ENCODE results near the gene LGALSL. TPM values are rescaled to one million over a fixed set of nuclear protein-coding genes. Genes with fewer than 3 reads are reported as not detected.

LGALSL gene
- total RNA-seq, 1 experiment from 2014 or later: 23.8 TPM

DNA sequence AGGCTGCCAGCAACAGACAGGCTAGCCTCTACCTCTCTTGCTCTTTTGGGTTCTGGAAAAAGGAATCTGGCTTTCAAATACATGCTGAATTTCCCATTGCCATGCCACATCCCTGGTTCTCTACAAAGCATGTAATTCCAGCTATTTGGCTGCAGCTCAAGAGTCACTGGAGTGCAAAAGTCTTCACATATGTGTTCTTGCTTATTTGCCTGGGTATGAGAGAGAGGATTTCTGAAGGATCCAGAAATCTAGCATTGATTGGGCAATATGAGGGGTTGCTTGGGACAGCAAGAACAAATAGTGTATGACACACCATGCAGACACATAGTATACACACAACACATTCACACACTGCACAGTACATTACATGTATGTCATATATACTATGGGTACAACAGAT lies 30.7 kb upstream of the LGALSL start:
- Histone ChIP-seq H3K9me3 (ENCODE audit: control insufficient read depth, low read depth, low read length) (no peaks in the 10 kb centered on the region), H3K14ac (ENCODE audit: insufficient read depth, low read length) (no peak overlapping the region), H3K23me2 (ENCODE audit: insufficient read length, low read depth, low read length, poor library complexity, severe bottlenecking) (no peaks in the 10 kb centered on the region), H3K56ac (ENCODE audit: insufficient read length, low read depth, low read length) (no peak overlapping the region), H3K27me3 (ENCODE audit: insufficient read depth, low read length) (no peaks in the 10 kb centered on the region), H2BK5ac (ENCODE audit: insufficient read length, low read length) (no peak overlapping the region), H2BK120ac (ENCODE audit: low read depth, low read length, poor library complexity, severe bottlenecking) (no peak overlapping the region), H4K20me1 (ENCODE audit: control insufficient read depth, insufficient read depth, insufficient read length) (no peaks in the 10 kb centered on the region), H3K23ac (ENCODE audit: insufficient read length, low read depth, low read length) (no peak overlapping the region), H3K4ac (ENCODE audit: low read depth, low read length) (no peak overlapping the region), H4K5ac (ENCODE audit: insufficient read length, low read depth, low read length) (no peak overlapping the region), H2AFZ (ENCODE audit: low read length) (no peak overlapping the region), H3K4me2 (ENCODE audit: insufficient read depth, insufficient read length, low read length) (no peak overlapping the region), H3K79me1 (ENCODE audit: insufficient read depth, low read depth, low read length, poor library complexity, severe bottlenecking) (no peaks in the 10 kb centered on the region), H3K4me1 (ENCODE audit: insufficient read depth, low read length) (no peaks in the 10 kb centered on the region), H3K27ac (ENCODE audit: insufficient read length, low read depth, low read length) (no peak overlapping the region), H2BK20ac (ENCODE audit: low read depth, low read length, poor library complexity, severe bottlenecking) (no peak overlapping the region), H4K8ac (replicated peaks; ENCODE audit: insufficient read length, low read depth, low read length) (no peak overlapping the region), H3T11ph (ENCODE audit: low read length) (no peak overlapping the region), H2AK5ac (ENCODE audit: insufficient read length, low read length) (no peak overlapping the region), H3K9ac (ENCODE audit: extremely low read depth, insufficient read length, low read length) (no peak overlapping the region), H3K79me2 (ENCODE audit: insufficient read depth, low read length) (no peaks in the 10 kb centered on the region), H2BK15ac (ENCODE audit: low read depth, low read length) (no peak overlapping the region), H3K18ac (ENCODE audit: insufficient read length, low read depth, low read length) (no peak overlapping the region), H4K91ac (ENCODE audit: insufficient read length, low read depth, low read length) (no peak overlapping the region), H2BK12ac (ENCODE audit: insufficient read length, low read depth, low read length) (no peak overlapping the region)
- H3K9me3 Mint-ChIP-seq: no peaks in the 10 kb centered on the region
- no peaks in the 10 kb centered on the region; a peak in 1 of 7 replicates for H3K36me3 Mint-ChIP-seq (ENCODE audit: insufficient read depth in 1 of 3, low read depth in 3 of 3)
- H3K4me1 Mint-ChIP-seq: peaks cover 0 to 4% of the 10 kb centered on the region in 2 experiments; a peak in 1 of 4 replicates
- DNase-seq: no peak
- H3K27me3 Mint-ChIP-seq (ENCODE audit: low read depth): peaks cover 1% of the 10 kb centered on the region; the same call in 1 of the 2 replicates
- H3K27ac Mint-ChIP-seq: peak overlapping the region in 1 of 3 experiments; percentile 11; a peak in 2 of 7 replicates
- no peak overlapping the region for H3K4me3 Mint-ChIP-seq
- TF ChIP-seq, protein P1, sequence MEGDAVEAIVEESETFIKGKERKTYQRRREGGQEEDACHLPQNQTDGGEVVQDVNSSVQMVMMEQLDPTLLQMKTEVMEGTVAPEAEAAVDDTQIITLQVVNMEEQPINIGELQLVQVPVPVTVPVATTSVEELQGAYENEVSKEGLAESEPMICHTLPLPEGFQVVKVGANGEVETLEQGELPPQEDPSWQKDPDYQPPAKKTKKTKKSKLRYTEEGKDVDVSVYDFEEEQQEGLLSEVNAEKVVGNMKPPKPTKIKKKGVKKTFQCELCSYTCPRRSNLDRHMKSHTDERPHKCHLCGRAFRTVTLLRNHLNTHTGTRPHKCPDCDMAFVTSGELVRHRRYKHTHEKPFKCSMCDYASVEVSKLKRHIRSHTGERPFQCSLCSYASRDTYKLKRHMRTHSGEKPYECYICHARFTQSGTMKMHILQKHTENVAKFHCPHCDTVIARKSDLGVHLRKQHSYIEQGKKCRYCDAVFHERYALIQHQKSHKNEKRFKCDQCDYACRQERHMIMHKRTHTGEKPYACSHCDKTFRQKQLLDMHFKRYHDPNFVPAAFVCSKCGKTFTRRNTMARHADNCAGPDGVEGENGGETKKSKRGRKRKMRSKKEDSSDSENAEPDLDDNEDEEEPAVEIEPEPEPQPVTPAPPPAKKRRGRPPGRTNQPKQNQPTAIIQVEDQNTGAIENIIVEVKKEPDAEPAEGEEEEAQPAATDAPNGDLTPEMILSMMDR (conservative IDR thresholded peaks at IDR 0.05): no peak

All from H9 (cell line).